OCI-LY1 (cell line): ENCODE results near the gene TNFSF18.

ENCODE experiments used
- H2AFZ ChIP-seq: fragments of 200-600 bp; sonication (generic), shearing (Covaris generic); 2 replicates; pipeline ENCODE4 v1.6.0; 2014; ENCODE audit warnings: antibody characterized with exemption, mild to moderate bottlenecking, low read length
- H3F3A ChIP-seq: fragments of 200-600 bp; sonication (generic), shearing (Covaris generic); 2 replicates; pipeline ENCODE4 v1.6.0; 2014; ENCODE audit warnings: mild to moderate bottlenecking, antibody characterized with exemption, low read length, moderate library complexity; ENCODE audit not compliant: insufficient read depth
- H3K27ac ChIP-seq: fragments of 200-600 bp; sonication (generic); 2 replicates; pipeline ENCODE4 v1.5.1; 2014; ENCODE audit warnings: low read length, mixed run types, mild to moderate bottlenecking, low read depth; ENCODE audit not compliant: poor library complexity, severe bottlenecking
- H3K27me3 ChIP-seq: fragments of 200-600 bp; sonication (generic); 2 replicates; pipeline ENCODE4 v1.6.0; 2014; ENCODE audit warnings: antibody characterized with exemption, mild to moderate bottlenecking, low read length, moderate library complexity; ENCODE audit not compliant: insufficient read depth
- H3K36me3 ChIP-seq: fragments of 200-600 bp; sonication (generic); 2 replicates; pipeline ENCODE4 v1.6.1; 2014; ENCODE audit warnings: mild to moderate bottlenecking, antibody characterized with exemption, low read length, moderate library complexity, mixed read lengths; ENCODE audit not compliant: insufficient read depth
- H3K4me1 ChIP-seq: fragments of 200-600 bp; sonication (generic); 2 replicates; pipeline ENCODE4 v1.5.1; 2014; ENCODE audit warnings: mild to moderate bottlenecking, low read length, moderate library complexity; ENCODE audit not compliant: insufficient read depth, severe bottlenecking
- H3K4me2 ChIP-seq: fragments of 200-600 bp; sonication (generic), shearing (Covaris generic); 2 replicates; pipeline ENCODE4 v1.6.1; 2014; ENCODE audit warnings: low read length
- H3K4me3 ChIP-seq: fragments of 200-600 bp; sonication (generic); 2 replicates; pipeline ENCODE4 v1.5.1; 2014; ENCODE audit warnings: low read length, low read depth, mild to moderate bottlenecking, mixed read lengths; ENCODE audit not compliant: poor library complexity, severe bottlenecking
- H3K79me2 ChIP-seq: fragments of 200-600 bp; shearing (Covaris generic); 2 replicates; pipeline ENCODE4 v1.6.1; 2016; ENCODE audit warnings: mixed run types, low read length, mixed read lengths; ENCODE audit not compliant: insufficient read depth
- H3K9ac ChIP-seq: fragments of 200-600 bp; sonication (generic), shearing (Covaris generic); 2 replicates; pipeline ENCODE4 v1.6.1; 2014; ENCODE audit warnings: mild to moderate bottlenecking, low read length, mixed read lengths
- H3K9me2 ChIP-seq: fragments of 200-600 bp; sonication (generic), shearing (Covaris generic); 2 replicates; pipeline ENCODE4 v1.6.1; 2014; ENCODE audit warnings: low read depth, mild to moderate bottlenecking, low read length, mixed read lengths
- H3K9me3 ChIP-seq: fragments of 200-600 bp; shearing (Covaris generic); 2 replicates; pipeline ENCODE4 v1.6.1; 2014; ENCODE audit warnings: low read length, mixed read lengths
- H4K20me1 ChIP-seq: fragments of 200-600 bp; sonication (generic), shearing (Covaris generic); 2 replicates; pipeline ENCODE4 v1.6.0; 2016; ENCODE audit warnings: mild to moderate bottlenecking, low read length; ENCODE audit not compliant: insufficient read depth
- EZH2 ChIP-seq: fragments of 200-600 bp; sonication (generic), shearing (Covaris generic); IDR thresholded peaks from 2 replicates; pipeline ENCODE4 v1.8.0; 2017; ENCODE audit warnings: borderline replicate concordance, mixed run types, mild to moderate bottlenecking, antibody characterized with exemption, low read length, moderate library complexity, mixed read lengths
- TF ChIP-seq, protein P1 (sequence below): fragments of 200-600 bp; sonication (generic), shearing (Covaris generic); IDR thresholded peaks from 2 replicates; pipeline ENCODE4 v1.5.1; 2017; ENCODE audit warnings: mild to moderate bottlenecking, antibody characterized with exemption, low read length, moderate library complexity, mixed read lengths

Gene TNFSF18

DNA sequence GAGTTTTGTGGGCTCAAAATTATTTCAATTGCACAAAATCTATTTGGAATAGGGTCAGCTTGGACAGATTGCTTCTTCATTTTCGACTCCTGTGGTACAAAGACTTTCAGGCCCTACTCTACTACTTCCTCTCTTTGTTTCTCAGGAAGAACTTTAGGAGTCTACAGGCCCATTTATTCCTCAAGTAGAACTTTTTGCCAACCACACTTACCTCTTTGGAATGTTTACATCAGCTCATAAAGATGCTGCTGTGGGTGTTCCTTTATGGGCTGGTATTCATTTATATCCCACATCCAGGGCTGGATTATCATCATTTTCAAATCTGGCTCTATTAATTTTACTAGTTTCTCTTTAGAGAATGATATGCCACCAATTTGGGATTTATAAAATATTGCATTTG lies 46.3 kb upstream of the TNFSF18 start:
- Histone ChIP-seq H4K20me1 (no peaks in the 10 kb centered on the region), H3K79me2 (no peaks in the 10 kb centered on the region), H3K4me3 (no peak overlapping the region), H3K27me3 (no peaks in the 10 kb centered on the region), H3K36me3 (no peaks in the 10 kb centered on the region), H2AFZ (no peak overlapping the region), H3K4me1 (no peaks in the 10 kb centered on the region), H3K9me2 (no peaks in the 10 kb centered on the region), H3F3A (no peaks in the 10 kb centered on the region), H3K4me2 (no peak overlapping the region), H3K9me3 (no peaks in the 10 kb centered on the region), H3K9ac (no peak overlapping the region), H3K27ac (no peak overlapping the region)
- TF ChIP-seq EZH2 = no peak
- TF ChIP-seq, protein P1, sequence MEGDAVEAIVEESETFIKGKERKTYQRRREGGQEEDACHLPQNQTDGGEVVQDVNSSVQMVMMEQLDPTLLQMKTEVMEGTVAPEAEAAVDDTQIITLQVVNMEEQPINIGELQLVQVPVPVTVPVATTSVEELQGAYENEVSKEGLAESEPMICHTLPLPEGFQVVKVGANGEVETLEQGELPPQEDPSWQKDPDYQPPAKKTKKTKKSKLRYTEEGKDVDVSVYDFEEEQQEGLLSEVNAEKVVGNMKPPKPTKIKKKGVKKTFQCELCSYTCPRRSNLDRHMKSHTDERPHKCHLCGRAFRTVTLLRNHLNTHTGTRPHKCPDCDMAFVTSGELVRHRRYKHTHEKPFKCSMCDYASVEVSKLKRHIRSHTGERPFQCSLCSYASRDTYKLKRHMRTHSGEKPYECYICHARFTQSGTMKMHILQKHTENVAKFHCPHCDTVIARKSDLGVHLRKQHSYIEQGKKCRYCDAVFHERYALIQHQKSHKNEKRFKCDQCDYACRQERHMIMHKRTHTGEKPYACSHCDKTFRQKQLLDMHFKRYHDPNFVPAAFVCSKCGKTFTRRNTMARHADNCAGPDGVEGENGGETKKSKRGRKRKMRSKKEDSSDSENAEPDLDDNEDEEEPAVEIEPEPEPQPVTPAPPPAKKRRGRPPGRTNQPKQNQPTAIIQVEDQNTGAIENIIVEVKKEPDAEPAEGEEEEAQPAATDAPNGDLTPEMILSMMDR = no peak

DNA sequence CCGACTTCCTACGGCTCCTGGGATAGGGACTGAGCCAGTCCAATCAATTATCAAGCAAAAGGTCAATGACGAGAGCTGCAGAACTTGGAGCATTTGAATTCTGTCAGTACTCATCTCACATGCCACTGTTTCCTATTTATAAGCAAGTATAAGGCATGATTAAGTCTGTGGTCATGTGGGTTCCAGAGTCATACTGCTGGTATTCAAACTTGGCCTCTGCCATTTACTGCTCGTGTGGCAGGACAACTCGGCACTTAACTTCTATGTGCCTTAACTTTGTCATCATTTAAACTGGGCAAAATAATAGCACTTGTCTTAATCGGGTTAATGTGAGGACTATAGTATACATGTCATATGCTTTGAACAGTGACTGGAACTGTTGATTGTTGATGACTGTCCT lies 44.9 kb upstream of the TNFSF18 start:
- TF ChIP-seq, protein P1 = no peak
- no peak for TF ChIP-seq EZH2
- Histone ChIP-seq H3K4me3 (no peak overlapping the region), H3K4me1 (no peaks in the 10 kb centered on the region), H3K4me2 (no peak overlapping the region), H3K9ac (no peak overlapping the region), H3K27me3 (no peaks in the 10 kb centered on the region), H3K9me2 (no peaks in the 10 kb centered on the region), H3F3A (no peaks in the 10 kb centered on the region), H3K36me3 (no peaks in the 10 kb centered on the region), H4K20me1 (no peaks in the 10 kb centered on the region), H3K79me2 (no peaks in the 10 kb centered on the region), H2AFZ (no peak overlapping the region), H3K9me3 (no peaks in the 10 kb centered on the region), H3K27ac (no peak overlapping the region)

DNA sequence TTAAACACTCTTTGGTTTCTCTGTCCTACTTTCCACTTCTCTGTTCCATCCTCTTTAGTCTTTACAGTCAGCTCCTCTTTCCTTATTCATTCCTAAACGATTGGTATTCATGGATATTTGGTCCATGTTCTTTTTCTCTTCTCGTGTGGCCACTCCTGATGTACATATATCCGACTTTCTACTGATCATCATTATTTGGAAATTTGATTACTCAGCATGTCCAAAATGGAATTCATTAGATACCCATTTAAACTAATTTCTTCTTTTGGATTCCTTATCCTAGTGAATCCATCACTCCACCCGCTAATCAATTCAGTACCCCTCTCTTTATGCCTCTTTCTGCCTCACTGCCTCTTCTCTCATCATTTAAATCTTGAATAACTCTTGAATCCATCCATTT lies 43.8 kb upstream of the TNFSF18 start:
- no peaks in the 10 kb centered on the region for H4K20me1 ChIP-seq
- H3K27ac ChIP-seq = no peak overlapping the region
- no peaks in the 10 kb centered on the region for H3F3A ChIP-seq
- TF ChIP-seq, protein P1 = no peak
- H3K4me1 ChIP-seq = no peaks in the 10 kb centered on the region
- H3K36me3 ChIP-seq = no peaks in the 10 kb centered on the region
- no peaks in the 10 kb centered on the region for H3K9me2 ChIP-seq
- no peaks in the 10 kb centered on the region for H3K79me2 ChIP-seq
- no peak overlapping the region for H3K9ac ChIP-seq
- H3K4me3 ChIP-seq = no peak overlapping the region
- no peak overlapping the region for H2AFZ ChIP-seq
- no peaks in the 10 kb centered on the region for H3K9me3 ChIP-seq
- no peaks in the 10 kb centered on the region for H3K27me3 ChIP-seq
- H3K4me2 ChIP-seq = no peak overlapping the region
